Trophoblast cell (in vitro differentiated cells and primary cell): ENCODE measurements around the gene SRD5A3.

Source experiments
- DNase-seq, 2 donors: peaks; one replicate each; pipeline ENCODE4 v3.0.0-alpha.2; 2016
- H2AFZ ChIP-seq: 2 replicates; pipeline ENCODE4 v1.6.1; 2013; ENCODE audit warnings: low read length, moderate library complexity, mild to moderate bottlenecking; ENCODE audit not compliant: insufficient read depth, poor library complexity
- H2AK5ac ChIP-seq: 2 replicates; pipeline ENCODE4 v1.6.1; 2013; ENCODE audit warnings: mild to moderate bottlenecking, low read length
- H2BK120ac ChIP-seq: 2 replicates; pipeline ENCODE4 v1.6.1; 2013; ENCODE audit warnings: low read length, mild to moderate bottlenecking, moderate library complexity; ENCODE audit not compliant: insufficient read depth, poor library complexity
- H2BK12ac ChIP-seq: 2 replicates; pipeline ENCODE4 v1.6.1; 2013; ENCODE audit warnings: mild to moderate bottlenecking, low read length, moderate library complexity
- H2BK5ac ChIP-seq: 2 replicates; pipeline ENCODE4 v1.6.1; 2013; ENCODE audit warnings: low read length, low read depth, moderate library complexity, mild to moderate bottlenecking; ENCODE audit not compliant: poor library complexity
- H3K14ac ChIP-seq: 2 replicates; pipeline ENCODE4 v1.6.1; 2013; ENCODE audit warnings: mild to moderate bottlenecking, low read length
- H3K18ac ChIP-seq: 2 replicates; pipeline ENCODE4 v1.6.1; 2013; ENCODE audit warnings: mild to moderate bottlenecking, low read length
- H3K23ac ChIP-seq: 2 replicates; pipeline ENCODE4 v1.6.1; 2013; ENCODE audit warnings: low read length
- H3K27ac ChIP-seq: 2 replicates; pipeline ENCODE4 v1.5.1; 2013; ENCODE audit warnings: low read depth, mild to moderate bottlenecking, inconsistent platforms, low read length, moderate library complexity
- H3K27me3 ChIP-seq: 2 replicates; pipeline ENCODE4 v1.6.1; 2013; ENCODE audit warnings: inconsistent platforms, mild to moderate bottlenecking, low read length, moderate library complexity; ENCODE audit not compliant: insufficient read depth
- H3K36me3 ChIP-seq, 2 experiments: 1 replicate in 1 of 2; 2 replicates in 1 of 2; pipeline ENCODE4 v1.6.1; 2013; ENCODE audit warnings: low read length in 2 of 2, mild to moderate bottlenecking in 2 of 2, moderate library complexity in 1 of 2; ENCODE audit not compliant: insufficient read depth in 2 of 2, control insufficient read depth in 1 of 2
- H3K4ac ChIP-seq: 2 replicates; pipeline ENCODE4 v1.6.1; 2013; ENCODE audit warnings: low read depth, mild to moderate bottlenecking, low read length, moderate library complexity
- H3K4me1 ChIP-seq, 2 experiments: 1 replicate in 1 of 2; 2 replicates in 1 of 2; pipeline ENCODE4 v1.6.1; 2013; ENCODE audit warnings: low read length in 2 of 2, mild to moderate bottlenecking in 2 of 2, moderate library complexity in 1 of 2; ENCODE audit not compliant: insufficient read depth in 2 of 2, control insufficient read depth in 1 of 2
- H3K4me2 ChIP-seq: 2 replicates; pipeline ENCODE4 v1.6.1; 2013; ENCODE audit warnings: inconsistent platforms, mild to moderate bottlenecking, low read length, moderate library complexity
- H3K4me3 ChIP-seq: 2 replicates; pipeline ENCODE4 v1.5.1; 2013; ENCODE audit warnings: mild to moderate bottlenecking, low read depth, low read length, inconsistent platforms
- H3K79me1 ChIP-seq: one replicate; pipeline ENCODE4 v1.6.1; 2013; ENCODE audit warnings: low read length
- H3K79me2 ChIP-seq: 2 replicates; pipeline ENCODE4 v1.6.1; 2013; ENCODE audit warnings: low read length, mild to moderate bottlenecking; ENCODE audit not compliant: control insufficient read depth, insufficient read depth, poor library complexity
- H3K9ac ChIP-seq: 2 replicates; pipeline ENCODE4 v1.6.1; 2013; ENCODE audit warnings: mild to moderate bottlenecking, low read length
- H3K9me3 ChIP-seq: 2 replicates; pipeline ENCODE4 v1.6.1; 2013; ENCODE audit warnings: low read depth, mild to moderate bottlenecking, control low read depth, inconsistent platforms, low read length; ENCODE audit not compliant: insufficient read depth
- H4K12ac ChIP-seq: 2 replicates; pipeline ENCODE4 v1.6.1; 2013; ENCODE audit warnings: low read depth, mild to moderate bottlenecking, low read length, moderate library complexity
- H4K8ac ChIP-seq: 2 replicates; pipeline ENCODE4 v1.6.1; 2013; ENCODE audit warnings: low read depth, mild to moderate bottlenecking, low read length, moderate library complexity
- H4K91ac ChIP-seq: one replicate; pipeline ENCODE4 v1.6.1; 2013; ENCODE audit warnings: low read depth, mild to moderate bottlenecking, low read length, moderate library complexity
- WGBS: extraction: QIAGEN DNeasy Blood & Tissue Kit; methylation state at CpG from one replicate; pipeline ENCODE4 v1.1.7; 2013; ENCODE audit warnings: missing lambda C conversion rate; ENCODE audit not compliant: insufficient read length, insufficient coverage; ENCODE audit errors: extremely low coverage; 5-methylcytosine and 5-hydroxymethylcytosine counted together

Gene SRD5A3

DNA sequence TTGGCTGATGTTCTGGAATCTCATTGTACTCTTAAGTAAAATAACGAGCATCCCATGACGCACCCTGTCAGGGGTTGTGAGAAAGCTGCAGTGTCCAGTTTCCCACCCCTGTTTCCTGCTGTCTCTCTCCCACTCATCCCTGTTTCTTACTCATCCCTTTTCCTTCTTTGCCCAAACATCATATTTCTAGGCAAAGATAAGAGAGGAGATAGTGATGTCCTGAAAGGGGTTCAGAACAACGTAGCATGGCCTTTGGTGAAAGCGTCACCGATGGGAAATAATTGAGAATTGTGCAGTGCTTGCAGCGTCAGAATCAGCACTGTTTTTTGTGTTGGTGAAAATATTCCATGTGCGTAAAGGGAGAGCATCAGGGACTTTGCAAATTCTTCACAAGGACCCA is 26.2 kb downstream of the SRD5A3 start:
- Histone ChIP-seq H3K14ac (no peak overlapping the region), H3K4ac (no peak overlapping the region), H3K23ac (no peak overlapping the region), H3K9me3 (no peaks in the 10 kb centered on the region), H3K79me2 (no peaks in the 10 kb centered on the region), H4K12ac (no peak overlapping the region), H2AFZ (no peak overlapping the region), H4K91ac (no peak overlapping the region), H3K27me3 (no peaks in the 10 kb centered on the region), H2BK12ac (no peak overlapping the region), H3K36me3 (peaks cover 0 to 1% of the 10 kb centered on the region in 2 experiments), H3K4me1 (no peaks in the 10 kb centered on the region), H3K27ac (no peak overlapping the region), H4K8ac (no peak overlapping the region), H3K4me3 (no peak overlapping the region), H3K79me1 (no peaks in the 10 kb centered on the region), H2BK5ac (no peak overlapping the region), H3K4me2 (no peak overlapping the region), H2AK5ac (no peak overlapping the region), H3K9ac (no peak overlapping the region), H2BK120ac (no peak overlapping the region), H3K18ac (no peak overlapping the region)
- WGBS = no CpG with 5 or more reads among the region's 7 CpGs
- DNase-seq = no peak

- Histone ChIP-seq H3K79me2 (no peaks in the 10 kb centered on the region), H3K27me3 (no peaks in the 10 kb centered on the region), H3K9ac (no peak overlapping the region), H3K4me3 (no peak overlapping the region), H3K23ac (no peak overlapping the region), H2AK5ac (no peak overlapping the region), H3K4me2 (no peak overlapping the region), H4K12ac (no peak overlapping the region), H3K4ac (no peak overlapping the region), H4K91ac (no peak overlapping the region), H3K36me3 (peaks cover 0 to 1% of the 10 kb centered on the region in 2 experiments), H3K14ac (no peak overlapping the region), H2BK12ac (no peak overlapping the region), H3K18ac (no peak overlapping the region), H3K27ac (no peak overlapping the region), H2BK120ac (no peak overlapping the region), H3K79me1 (no peaks in the 10 kb centered on the region), H2AFZ (no peak overlapping the region), H2BK5ac (no peak overlapping the region), H3K9me3 (no peaks in the 10 kb centered on the region), H3K4me1 (no peaks in the 10 kb centered on the region), H4K8ac (no peak overlapping the region)
- no CpG with 5 or more reads among the region's 1 CpG for WGBS
- no peak for DNase-seq
Observed at GRCh38 chr4:55373461-55373860, 27.4 kb downstream of the SRD5A3 start.

DNA sequence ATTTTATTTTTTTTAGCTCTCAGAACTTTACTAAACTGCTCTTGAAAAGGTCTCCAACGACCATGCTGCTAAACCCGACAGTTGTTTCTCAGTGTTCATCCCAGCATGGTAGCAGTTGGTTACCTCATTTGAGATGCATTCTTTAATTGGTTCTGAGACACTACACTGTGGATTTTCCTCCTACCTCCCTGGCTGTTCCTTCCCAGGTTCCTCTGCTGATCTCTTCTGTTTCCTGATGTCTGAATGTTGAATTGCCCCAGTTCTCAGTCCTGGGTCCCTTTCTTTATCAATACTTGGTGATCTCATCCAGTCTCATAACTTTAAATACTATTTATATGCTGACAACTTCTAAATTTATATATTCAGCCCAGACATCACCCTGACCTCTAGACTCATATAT is 30.7 kb downstream of the SRD5A3 start:
- no peak overlapping the region for H3K4me3 ChIP-seq
- H2BK12ac ChIP-seq = no peak overlapping the region
- H4K12ac ChIP-seq = no peak overlapping the region
- no peak overlapping the region for H4K91ac ChIP-seq
- H2BK5ac ChIP-seq = no peak overlapping the region
- no peak overlapping the region for H3K18ac ChIP-seq
- DNase-seq = no peak
- H3K9me3 ChIP-seq = no peaks in the 10 kb centered on the region
- no peak overlapping the region for H2AFZ ChIP-seq
- no peak overlapping the region for H3K9ac ChIP-seq
- no peak overlapping the region for H3K23ac ChIP-seq
- H3K27ac ChIP-seq = no peak overlapping the region
- H3K27me3 ChIP-seq = no peaks in the 10 kb centered on the region
- no peaks in the 10 kb centered on the region for H3K79me2 ChIP-seq
- H2BK120ac ChIP-seq = no peak overlapping the region
- H3K36me3 ChIP-seq = no peaks in the 10 kb centered on the region
- H3K14ac ChIP-seq = no peak overlapping the region
- no peak overlapping the region for H3K4ac ChIP-seq
- H3K4me2 ChIP-seq = no peak overlapping the region
- H2AK5ac ChIP-seq = no peak overlapping the region
- no CpG with 5 or more reads among the region's 2 CpGs for WGBS
- no peaks in the 10 kb centered on the region for H3K4me1 ChIP-seq
- H3K79me1 ChIP-seq = no peaks in the 10 kb centered on the region
- H4K8ac ChIP-seq = no peak overlapping the region

DNA sequence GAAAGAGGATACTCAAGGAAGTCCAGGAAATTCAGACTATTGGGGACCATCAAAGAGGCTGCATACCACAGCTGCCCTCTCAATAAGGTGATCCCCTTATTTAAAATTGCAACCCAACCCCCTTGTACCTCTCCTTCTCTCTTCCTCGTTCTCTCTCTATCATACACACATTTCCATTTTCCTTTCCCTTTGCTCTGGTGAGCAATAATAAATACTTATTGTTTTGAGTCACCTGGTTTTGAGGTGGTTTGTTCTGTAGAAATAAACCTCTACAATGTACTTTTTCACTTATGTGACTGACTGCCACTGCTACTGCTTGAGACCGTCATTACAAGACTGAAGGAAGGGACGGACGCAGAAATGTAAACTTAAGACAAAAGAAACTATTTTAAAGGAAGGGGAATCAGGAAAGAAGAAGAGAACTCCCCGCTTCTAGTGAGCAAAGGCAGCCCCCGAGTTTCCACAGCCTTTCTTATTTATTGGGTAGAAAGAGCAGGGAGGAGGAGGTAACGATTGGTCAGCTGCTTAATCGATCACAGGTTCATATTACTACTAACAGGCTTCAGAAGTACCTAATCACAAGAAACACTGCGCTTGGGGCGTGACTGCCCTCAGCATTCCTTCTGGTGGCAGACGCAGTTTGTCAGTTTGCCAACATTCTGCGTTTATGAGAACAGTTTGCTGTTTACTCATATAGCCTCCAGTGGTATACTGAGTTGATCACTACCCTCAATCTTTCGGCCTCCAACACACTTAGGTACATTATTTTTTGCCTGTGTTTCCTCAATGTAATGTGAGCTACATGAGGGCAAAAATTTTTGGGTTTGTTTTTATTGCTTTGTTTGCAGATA is 32.8 kb downstream of the SRD5A3 start:
- 100% methylated on average over 1 of the region's 13 CpGs for whole genome bisulfite sequencing
- H3K79me2 ChIP-seq = no peaks in the 10 kb centered on the region
- DNase-seq = peak; percentile 62 to 66
- no peak overlapping the region for H4K8ac ChIP-seq
- no peak overlapping the region for H3K4ac ChIP-seq
- H3K14ac ChIP-seq = no peak overlapping the region
- no peaks in the 10 kb centered on the region for H3K9me3 ChIP-seq
- H3K18ac ChIP-seq = no peak overlapping the region
- H2AK5ac ChIP-seq = no peak overlapping the region
- H3K4me2 ChIP-seq = no peak overlapping the region
- H4K91ac ChIP-seq = no peak overlapping the region
- no peak overlapping the region for H2BK12ac ChIP-seq
- no peaks in the 10 kb centered on the region for H3K4me1 ChIP-seq
- H4K12ac ChIP-seq = no peak overlapping the region
- H3K79me1 ChIP-seq = no peaks in the 10 kb centered on the region
- no peak overlapping the region for H3K9ac ChIP-seq
- no peaks in the 10 kb centered on the region for H3K36me3 ChIP-seq
- H3K23ac ChIP-seq = no peak overlapping the region
- H3K27me3 ChIP-seq = no peaks in the 10 kb centered on the region
- H2BK5ac ChIP-seq = no peak overlapping the region
- H3K27ac ChIP-seq = no peak overlapping the region
- no peak overlapping the region for H2BK120ac ChIP-seq
- H2AFZ ChIP-seq = no peak overlapping the region
- H3K4me3 ChIP-seq = no peak overlapping the region
